Measurements from ENCODE around the gene CARD10. TPM values are rescaled to one million over a fixed set of nuclear protein-coding genes. Genes with fewer than 3 reads are reported as not detected.

CARD10 gene
- total RNA-seq, 1 donor from 2014 or later, result 5.7 TPM

- H3K4me3 ChIP-seq (ENCODE audit: low read length in 3 of 3), result no peak overlapping the region
These were observed 27.4 kb downstream of the CARD10 start for GRCh38 chr22:37491559-37492427.

GRCh38 chr22:37491106-37491505, 28.1 kb downstream of the CARD10 start:
- Histone ChIP-seq H3K9me3 (ENCODE audit: control insufficient read depth in 3 of 3, low read length in 3 of 3) (no peaks in the 10 kb centered on the region), H3K4me1 (ENCODE audit: control insufficient read depth in 3 of 3, insufficient read depth in 3 of 3, low read length in 3 of 3) (peaks cover 6 to 7% (median 7%) of the 10 kb centered on the region in 3 donors), H3K27ac (ENCODE audit: low read depth, low read length) (no peak overlapping the region), H3K27me3 (ENCODE audit: control insufficient read depth in 3 of 3, insufficient read depth in 3 of 3, low read length in 3 of 3) (peaks cover 0 to 4% (median under 1%) of the 10 kb centered on the region in 3 donors), H3K9ac (ENCODE audit: low read depth in 1 of 3, low read length in 3 of 3) (no peak overlapping the region), H3K4me3 (ENCODE audit: low read length in 3 of 3) (no peak overlapping the region), H3K36me3 (ENCODE audit: control insufficient read depth in 3 of 3, insufficient read depth in 3 of 3, low read length in 3 of 3) (peaks cover 0 to 2% (median 0%) of the 10 kb centered on the region in 3 donors)

More at GRCh38 chr22:37491559-37492427, 27.4 kb downstream of the CARD10 start:
- no peak overlapping the region for H3K9ac ChIP-seq (ENCODE audit: low read depth in 1 of 3, low read length in 3 of 3)
- no peak overlapping the region for H3K27ac ChIP-seq (ENCODE audit: low read depth, low read length)
- peaks cover 0 to 2% (median 0%) of the 10 kb centered on the region in 3 donors for H3K36me3 ChIP-seq (ENCODE audit: control insufficient read depth in 3 of 3, insufficient read depth in 3 of 3, low read length in 3 of 3)
- peaks cover 0 to 7% (median 0%) of the 10 kb centered on the region in 3 donors for H3K27me3 ChIP-seq (ENCODE audit: control insufficient read depth in 3 of 3, insufficient read depth in 3 of 3, low read length in 3 of 3)
- peaks cover 1 to 2% (median 2%) of the 10 kb centered on the region in 3 donors for H3K4me1 ChIP-seq (ENCODE audit: control insufficient read depth in 3 of 3, insufficient read depth in 3 of 3, low read length in 3 of 3)
- no peaks in the 10 kb centered on the region for H3K9me3 ChIP-seq (ENCODE audit: control insufficient read depth in 3 of 3, low read length in 3 of 3)

GRCh38 chr22:37489983-37490382, 29.2 kb downstream of the CARD10 start:
- no peaks in the 10 kb centered on the region for H3K36me3 ChIP-seq (ENCODE audit: control insufficient read depth in 3 of 3, insufficient read depth in 3 of 3, low read length in 3 of 3)

GRCh38 chr22:37488337-37489135, 30.7 kb downstream of the CARD10 start:
- Histone ChIP-seq H3K4me1 (ENCODE audit: control insufficient read depth in 3 of 3, insufficient read depth in 3 of 3, low read length in 3 of 3) (peaks cover 12 to 20% (median 16%) of the 10 kb centered on the region in 3 donors), H3K9ac (ENCODE audit: low read depth in 1 of 3, low read length in 3 of 3) (peak overlapping the region in 1 of 3 donors; percentile 8), H3K27me3 (ENCODE audit: control insufficient read depth in 3 of 3, insufficient read depth in 3 of 3, low read length in 3 of 3) (peaks cover 9 to 20% (median 13%) of the 10 kb centered on the region in 3 donors), H3K36me3 (ENCODE audit: control insufficient read depth in 3 of 3, insufficient read depth in 3 of 3, low read length in 3 of 3) (no peaks in the 10 kb centered on the region), H3K27ac (ENCODE audit: low read depth, low read length) (no peak overlapping the region), H3K4me3 (ENCODE audit: low read length in 3 of 3) (no peak overlapping the region), H3K9me3 (ENCODE audit: control insufficient read depth in 3 of 3, low read length in 3 of 3) (no peaks in the 10 kb centered on the region)

More at GRCh38 chr22:37489983-37490382, 29.2 kb downstream of the CARD10 start:
- Histone ChIP-seq H3K27ac (ENCODE audit: low read depth, low read length) (no peak overlapping the region), H3K9ac (ENCODE audit: low read depth in 1 of 3, low read length in 3 of 3) (no peak overlapping the region), H3K27me3 (ENCODE audit: control insufficient read depth in 3 of 3, insufficient read depth in 3 of 3, low read length in 3 of 3) (peaks cover 5 to 14% (median 12%) of the 10 kb centered on the region in 3 donors), H3K9me3 (ENCODE audit: control insufficient read depth in 3 of 3, low read length in 3 of 3) (no peaks in the 10 kb centered on the region), H3K4me1 (ENCODE audit: control insufficient read depth in 3 of 3, insufficient read depth in 3 of 3, low read length in 3 of 3) (peaks cover 6 to 11% (median 7%) of the 10 kb centered on the region in 3 donors), H3K4me3 (ENCODE audit: low read length in 3 of 3) (no peak overlapping the region)

GRCh38 chr22:37487571-37487970, 31.6 kb downstream of the CARD10 start:
- Histone ChIP-seq H3K4me3 (ENCODE audit: low read length in 3 of 3) (no peak overlapping the region), H3K4me1 (ENCODE audit: control insufficient read depth in 3 of 3, insufficient read depth in 3 of 3, low read length in 3 of 3) (peaks cover 16 to 30% (median 21%) of the 10 kb centered on the region in 3 donors), H3K9ac (ENCODE audit: low read depth in 1 of 3, low read length in 3 of 3) (no peak overlapping the region), H3K27ac (ENCODE audit: low read depth, low read length) (no peak overlapping the region), H3K27me3 (ENCODE audit: control insufficient read depth in 3 of 3, insufficient read depth in 3 of 3, low read length in 3 of 3) (peaks cover 9 to 20% (median 19%) of the 10 kb centered on the region in 3 donors), H3K9me3 (ENCODE audit: control insufficient read depth in 3 of 3, low read length in 3 of 3) (no peaks in the 10 kb centered on the region), H3K36me3 (ENCODE audit: control insufficient read depth in 3 of 3, insufficient read depth in 3 of 3, low read length in 3 of 3) (no peaks in the 10 kb centered on the region)

- H3K27ac ChIP-seq (ENCODE audit: low read depth, low read length), result no peak overlapping the region
- H3K36me3 ChIP-seq (ENCODE audit: control insufficient read depth in 3 of 3, insufficient read depth in 3 of 3, low read length in 3 of 3), result no peaks in the 10 kb centered on the region
- H3K27me3 ChIP-seq (ENCODE audit: control insufficient read depth in 3 of 3, insufficient read depth in 3 of 3, low read length in 3 of 3), result peaks cover 9 to 22% (median 20%) of the 10 kb centered on the region in 3 donors
- H3K9me3 ChIP-seq (ENCODE audit: control insufficient read depth in 3 of 3, low read length in 3 of 3), result no peaks in the 10 kb centered on the region
- no peak overlapping the region for H3K4me3 ChIP-seq (ENCODE audit: low read length in 3 of 3)
- peaks cover 16 to 30% (median 23%) of the 10 kb centered on the region in 3 donors for H3K4me1 ChIP-seq (ENCODE audit: control insufficient read depth in 3 of 3, insufficient read depth in 3 of 3, low read length in 3 of 3)
- H3K9ac ChIP-seq (ENCODE audit: low read depth in 1 of 3, low read length in 3 of 3), result no peak overlapping the region
These were observed 32.1 kb downstream of the CARD10 start for GRCh38 chr22:37487129-37487528.

GRCh38 chr22:37486224-37486845, 32.9 kb downstream of the CARD10 start, which contains the start of gene MFNG:
Gene MFNG, minus strand, starts transcription at chr22:37486384. Its CDS starts 207 bp downstream, at chr22:37486177.
- peaks cover 9 to 26% (median 20%) of the 10 kb centered on the region in 3 donors for H3K27me3 ChIP-seq (ENCODE audit: control insufficient read depth in 3 of 3, insufficient read depth in 3 of 3, low read length in 3 of 3)
- no peaks in the 10 kb centered on the region for H3K9me3 ChIP-seq (ENCODE audit: control insufficient read depth in 3 of 3, low read length in 3 of 3)
- peak within 1 kb of the TSS in 2 of 3 donors; percentile 32 to 57 for H3K9ac ChIP-seq (ENCODE audit: low read depth in 1 of 3, low read length in 3 of 3)
- H3K27ac ChIP-seq (ENCODE audit: low read depth, low read length), result peak within 1 kb of the TSS; percentile 58
- H3K36me3 ChIP-seq (ENCODE audit: control insufficient read depth in 3 of 3, insufficient read depth in 3 of 3, low read length in 3 of 3), result no peaks in the 10 kb centered on the region
- H3K4me3 ChIP-seq (ENCODE audit: low read length in 3 of 3), result peak within 1 kb of the TSS; percentile 43 to 64 (median 51)
- peaks cover 16 to 30% (median 23%) of the 10 kb centered on the region in 3 donors for H3K4me1 ChIP-seq (ENCODE audit: control insufficient read depth in 3 of 3, insufficient read depth in 3 of 3, low read length in 3 of 3)

- Histone ChIP-seq H3K4me1 (ENCODE audit: control insufficient read depth in 3 of 3, insufficient read depth in 3 of 3, low read length in 3 of 3) (peaks cover 16 to 30% (median 23%) of the 10 kb centered on the region in 3 donors), H3K4me3 (ENCODE audit: low read length in 3 of 3) (peak overlapping the region; percentile 43 to 64 (median 51)), H3K27me3 (ENCODE audit: control insufficient read depth in 3 of 3, insufficient read depth in 3 of 3, low read length in 3 of 3) (peaks cover 9 to 26% (median 20%) of the 10 kb centered on the region in 3 donors), H3K9me3 (ENCODE audit: control insufficient read depth in 3 of 3, low read length in 3 of 3) (no peaks in the 10 kb centered on the region), H3K36me3 (ENCODE audit: control insufficient read depth in 3 of 3, insufficient read depth in 3 of 3, low read length in 3 of 3) (no peaks in the 10 kb centered on the region), H3K27ac (ENCODE audit: low read depth, low read length) (peak overlapping the region; percentile 58), H3K9ac (ENCODE audit: low read depth in 1 of 3, low read length in 3 of 3) (peak overlapping the region in 2 of 3 donors; percentile 32 to 57)
These were observed 33.6 kb downstream of the CARD10 start for GRCh38 chr22:37485395-37486223.
